Liver (tissue), 9 donors: ENCODE data around the gene ALK. TPM values are rescaled to one million over a fixed set of nuclear protein-coding genes. Genes with fewer than 3 reads are reported as not detected.

Experiments
- DNase-seq: peaks from one replicate; pipeline ENCODE4 v3.0.0-alpha.2; 2017; ENCODE audit warnings: low spot score
- H3K27ac ChIP-seq, 2 donors: one replicate each; pipeline ENCODE4 v1.7.0; 2013; ENCODE audit warnings: inconsistent platforms in 2 of 2, low read length in 2 of 2, control low read depth in 1 of 2, low read depth in 1 of 2, mild to moderate bottlenecking in 1 of 2
- H3K27me3 ChIP-seq, 4 donors: one replicate each; pipeline versions ENCODE4 v1.6.1 to v1.7.0; 2013; ENCODE audit warnings: low read length in 3 of 4, inconsistent platforms in 1 of 4, mild to moderate bottlenecking in 1 of 4, moderate library complexity in 1 of 4; ENCODE audit not compliant: control insufficient read depth in 4 of 4, insufficient read depth in 4 of 4
- H3K36me3 ChIP-seq, 4 donors: one replicate each; pipeline versions ENCODE4 v1.6.1 to v1.7.0; 2013; ENCODE audit warnings: low read length in 3 of 4, mild to moderate bottlenecking in 3 of 4, low read depth in 1 of 4, moderate library complexity in 1 of 4; ENCODE audit not compliant: control insufficient read depth in 4 of 4, insufficient read depth in 3 of 4
- H3K4me1 ChIP-seq, 4 donors: one replicate each; pipeline versions ENCODE4 v1.6.1 to v1.7.0; 2013; ENCODE audit warnings: low read length in 3 of 4, mild to moderate bottlenecking in 3 of 4, moderate library complexity in 1 of 4; ENCODE audit not compliant: control insufficient read depth in 4 of 4, insufficient read depth in 4 of 4
- H3K4me3 ChIP-seq, 3 donors: one replicate each; pipeline versions ENCODE4 v1.6.1 to v1.7.0; 2013; ENCODE audit warnings: low read length in 3 of 3, control low read depth in 1 of 3, low read depth in 1 of 3, mild to moderate bottlenecking in 1 of 3
- H3K9ac ChIP-seq, 2 donors: one replicate each; pipeline ENCODE4 v1.7.0; 2013; ENCODE audit warnings: low read length in 2 of 2, mild to moderate bottlenecking in 2 of 2, moderate library complexity in 2 of 2, control low read depth in 1 of 2, low read depth in 1 of 2
- H3K9me3 ChIP-seq, 4 donors: one replicate each; pipeline versions ENCODE4 v1.6.1 to v1.7.0; 2013; ENCODE audit warnings: low read length in 3 of 4; ENCODE audit not compliant: control insufficient read depth in 4 of 4
- EGR1 ChIP-seq, 2 donors: IDR thresholded peaks; 2 replicates each; pipeline ENCODE4 v1.6.1; 2016 to 2018; ENCODE audit warnings: antibody characterized with exemption in 2 of 2, low read depth in 2 of 2
- FOXA1 ChIP-seq: IDR thresholded peaks from 2 replicates; pipeline ENCODE4 v1.6.1; 2016; ENCODE audit warnings: antibody characterized with exemption
- FOXA2 ChIP-seq: IDR thresholded peaks from 2 replicates; pipeline ENCODE4 v1.6.1; 2016; ENCODE audit warnings: antibody characterized with exemption
- GABPA ChIP-seq, 2 donors: IDR thresholded peaks in 1 of 2; conservative IDR thresholded peaks in 1 of 2; 2 replicates each; pipeline ENCODE4 v1.6.1; 2016; ENCODE audit warnings: antibody characterized with exemption in 2 of 2, mild to moderate bottlenecking in 1 of 2, moderate library complexity in 1 of 2
- HNF4A ChIP-seq, 2 donors: conservative IDR thresholded peaks; 2 replicates each; pipeline ENCODE4 v1.6.1; 2016; ENCODE audit warnings: antibody characterized with exemption in 2 of 2, mild to moderate bottlenecking in 2 of 2
- JUND ChIP-seq, 2 donors: IDR thresholded peaks; 2 replicates each; pipeline ENCODE4 v1.6.1; 2016; ENCODE audit warnings: antibody characterized with exemption in 2 of 2
- NR2F2 ChIP-seq: IDR thresholded peaks from 2 replicates; pipeline ENCODE4 v1.6.1; 2016; ENCODE audit warnings: antibody characterized with exemption
- RAD21 ChIP-seq, 2 donors: IDR thresholded peaks; 2 replicates each; pipeline ENCODE4 v1.6.1; 2016; ENCODE audit warnings: antibody characterized with exemption in 2 of 2, mild to moderate bottlenecking in 2 of 2
- RXRA ChIP-seq, 2 donors: IDR thresholded peaks; 2 replicates each; pipeline ENCODE4 v1.6.1; 2017 to 2018; ENCODE audit warnings: antibody characterized with exemption in 2 of 2, mild to moderate bottlenecking in 1 of 2
- SP1 ChIP-seq: IDR thresholded peaks from 2 replicates; pipeline ENCODE4 v1.6.1; 2018; ENCODE audit warnings: antibody characterized with exemption, mild to moderate bottlenecking
- TAF1 ChIP-seq: conservative IDR thresholded peaks from 2 replicates; pipeline ENCODE4 v1.6.1; 2016; ENCODE audit warnings: antibody characterized with exemption, mild to moderate bottlenecking
- YY1 ChIP-seq: IDR thresholded peaks from 2 replicates; pipeline ENCODE4 v1.6.1; 2016; ENCODE audit warnings: antibody characterized with exemption, mild to moderate bottlenecking
- whole genome bisulfite sequencing: extraction: QIAGEN DNeasy Blood & Tissue Kit; methylation state at CpG from one replicate; pipeline ENCODE4 v1.1.7; 2013; 5-methylcytosine and 5-hydroxymethylcytosine counted together
- polyA plus RNA-seq, 2 donors: library from polyadenylated mRNA; stranded (reverse) in 1 of 2; unstranded in 1 of 2; fragments of 200-250 nt in 1 of 2; fragments of >200 nt in 1 of 2; fragmentation: Nextera tagmentation in 1 of 2; extraction: Ambion mirVana in 1 of 2; gene quantifications; one replicate each; pipeline versions ENCODE4 v1.2.1 to v1.2.3, GENCODE V29; 2013 to 2015
- total RNA-seq, 2 donors: library from RNA; depleted of rRNA; stranded (reverse); fragments of >200 nt; gene quantifications; one replicate each; pipeline ENCODE4 v1.2.3, GENCODE V29; 2014
- TF ChIP-seq, protein P1 (sequence below): fragments of 150-350 bp; IDR thresholded peaks from 2 replicates; pipeline ENCODE4 v1.5.1; 2017; ENCODE audit warnings: improper control_type of control experiment, low read depth, low read length; ENCODE audit not compliant: missing input control
- TF ChIP-seq, protein P2 (sequence below): IDR thresholded peaks from 2 replicates; pipeline ENCODE4 v1.6.1; 2016; ENCODE audit warnings: antibody characterized with exemption
- TF ChIP-seq, protein P3 (sequence below): IDR thresholded peaks from 2 replicates; pipeline ENCODE4 v1.6.1; 2016; ENCODE audit warnings: antibody characterized with exemption
- TF ChIP-seq, protein P4 (sequence below): IDR thresholded peaks from 2 replicates; pipeline ENCODE4 v1.6.1; 2016; ENCODE audit warnings: antibody characterized with exemption
- TF ChIP-seq, protein P5 (sequence below): IDR thresholded peaks from 2 replicates; pipeline ENCODE4 v1.6.1; 2016; ENCODE audit warnings: antibody characterized with exemption, mild to moderate bottlenecking
- donor health status: healthy.
- donor health status: healthy.
- donor health status: healthy.
- donor health status: healthy.
- donor health status: healthy.

ALK gene
- total and polyA plus RNA-seq, 4 donors, result under 0.01 TPM; not detected in 3

DNA sequence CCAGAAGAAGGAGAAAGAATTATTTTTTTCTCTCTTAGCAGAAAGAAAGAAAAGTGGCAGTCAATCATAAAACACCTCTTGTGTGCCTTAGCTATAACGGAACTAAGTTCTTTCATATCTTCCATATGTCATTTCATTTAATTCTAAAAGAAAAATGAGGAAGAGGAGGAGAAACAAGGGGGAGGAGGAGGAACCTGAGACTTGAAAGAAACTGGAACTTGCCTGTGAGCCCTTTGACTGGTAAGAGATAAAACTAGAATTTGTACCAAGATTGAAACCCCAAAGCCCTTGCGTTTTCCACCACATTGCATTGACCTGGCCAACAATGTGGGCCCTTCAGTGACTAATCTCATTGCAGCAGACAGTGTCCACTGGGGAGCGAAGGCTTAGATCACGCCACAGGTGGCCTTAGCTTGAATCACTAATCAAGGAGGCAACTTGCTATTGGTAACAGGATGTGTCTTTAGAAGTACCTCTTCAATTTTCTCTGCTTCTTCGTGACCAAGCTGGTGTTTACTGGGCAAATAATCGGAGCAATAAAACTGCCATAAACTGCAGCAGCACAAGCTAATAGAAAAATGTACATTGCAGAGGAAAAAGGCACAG is 498.2 kb downstream of the ALK start:
- TF ChIP-seq, protein P1, sequence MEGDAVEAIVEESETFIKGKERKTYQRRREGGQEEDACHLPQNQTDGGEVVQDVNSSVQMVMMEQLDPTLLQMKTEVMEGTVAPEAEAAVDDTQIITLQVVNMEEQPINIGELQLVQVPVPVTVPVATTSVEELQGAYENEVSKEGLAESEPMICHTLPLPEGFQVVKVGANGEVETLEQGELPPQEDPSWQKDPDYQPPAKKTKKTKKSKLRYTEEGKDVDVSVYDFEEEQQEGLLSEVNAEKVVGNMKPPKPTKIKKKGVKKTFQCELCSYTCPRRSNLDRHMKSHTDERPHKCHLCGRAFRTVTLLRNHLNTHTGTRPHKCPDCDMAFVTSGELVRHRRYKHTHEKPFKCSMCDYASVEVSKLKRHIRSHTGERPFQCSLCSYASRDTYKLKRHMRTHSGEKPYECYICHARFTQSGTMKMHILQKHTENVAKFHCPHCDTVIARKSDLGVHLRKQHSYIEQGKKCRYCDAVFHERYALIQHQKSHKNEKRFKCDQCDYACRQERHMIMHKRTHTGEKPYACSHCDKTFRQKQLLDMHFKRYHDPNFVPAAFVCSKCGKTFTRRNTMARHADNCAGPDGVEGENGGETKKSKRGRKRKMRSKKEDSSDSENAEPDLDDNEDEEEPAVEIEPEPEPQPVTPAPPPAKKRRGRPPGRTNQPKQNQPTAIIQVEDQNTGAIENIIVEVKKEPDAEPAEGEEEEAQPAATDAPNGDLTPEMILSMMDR, result no peak
- TF ChIP-seq GABPA (IDR thresholded peaks at IDR 0.05 in 1 of 2, conservative IDR thresholded peaks at IDR 0.05 in 1 of 2) (no peak), RXRA (IDR thresholded peaks at IDR 0.05) (no peak), FOXA2 (no peak), FOXA1 (no peak), HNF4A (conservative IDR thresholded peaks at IDR 0.05) (no peak), NR2F2 (no peak), YY1 (no peak), EGR1 (IDR thresholded peaks at IDR 0.05; ENCODE audit: low read depth in 2 of 2) (no peak), TAF1 (no peak), JUND (IDR thresholded peaks at IDR 0.05) (no peak), RAD21 (IDR thresholded peaks at IDR 0.05) (no peak), SP1 (no peak)
- TF ChIP-seq, protein P2, sequence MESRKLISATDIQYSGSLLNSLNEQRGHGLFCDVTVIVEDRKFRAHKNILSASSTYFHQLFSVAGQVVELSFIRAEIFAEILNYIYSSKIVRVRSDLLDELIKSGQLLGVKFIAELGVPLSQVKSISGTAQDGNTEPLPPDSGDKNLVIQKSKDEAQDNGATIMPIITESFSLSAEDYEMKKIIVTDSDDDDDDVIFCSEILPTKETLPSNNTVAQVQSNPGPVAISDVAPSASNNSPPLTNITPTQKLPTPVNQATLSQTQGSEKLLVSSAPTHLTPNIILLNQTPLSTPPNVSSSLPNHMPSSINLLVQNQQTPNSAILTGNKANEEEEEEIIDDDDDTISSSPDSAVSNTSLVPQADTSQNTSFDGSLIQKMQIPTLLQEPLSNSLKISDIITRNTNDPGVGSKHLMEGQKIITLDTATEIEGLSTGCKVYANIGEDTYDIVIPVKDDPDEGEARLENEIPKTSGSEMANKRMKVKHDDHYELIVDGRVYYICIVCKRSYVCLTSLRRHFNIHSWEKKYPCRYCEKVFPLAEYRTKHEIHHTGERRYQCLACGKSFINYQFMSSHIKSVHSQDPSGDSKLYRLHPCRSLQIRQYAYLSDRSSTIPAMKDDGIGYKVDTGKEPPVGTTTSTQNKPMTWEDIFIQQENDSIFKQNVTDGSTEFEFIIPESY, result no peak
- TF ChIP-seq, protein P3, sequence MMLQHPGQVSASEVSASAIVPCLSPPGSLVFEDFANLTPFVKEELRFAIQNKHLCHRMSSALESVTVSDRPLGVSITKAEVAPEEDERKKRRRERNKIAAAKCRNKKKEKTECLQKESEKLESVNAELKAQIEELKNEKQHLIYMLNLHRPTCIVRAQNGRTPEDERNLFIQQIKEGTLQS, result no peak
- TF ChIP-seq, protein P4, sequence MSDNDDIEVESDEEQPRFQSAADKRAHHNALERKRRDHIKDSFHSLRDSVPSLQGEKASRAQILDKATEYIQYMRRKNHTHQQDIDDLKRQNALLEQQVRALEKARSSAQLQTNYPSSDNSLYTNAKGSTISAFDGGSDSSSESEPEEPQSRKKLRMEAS, result no peak
- TF ChIP-seq, protein P5, sequence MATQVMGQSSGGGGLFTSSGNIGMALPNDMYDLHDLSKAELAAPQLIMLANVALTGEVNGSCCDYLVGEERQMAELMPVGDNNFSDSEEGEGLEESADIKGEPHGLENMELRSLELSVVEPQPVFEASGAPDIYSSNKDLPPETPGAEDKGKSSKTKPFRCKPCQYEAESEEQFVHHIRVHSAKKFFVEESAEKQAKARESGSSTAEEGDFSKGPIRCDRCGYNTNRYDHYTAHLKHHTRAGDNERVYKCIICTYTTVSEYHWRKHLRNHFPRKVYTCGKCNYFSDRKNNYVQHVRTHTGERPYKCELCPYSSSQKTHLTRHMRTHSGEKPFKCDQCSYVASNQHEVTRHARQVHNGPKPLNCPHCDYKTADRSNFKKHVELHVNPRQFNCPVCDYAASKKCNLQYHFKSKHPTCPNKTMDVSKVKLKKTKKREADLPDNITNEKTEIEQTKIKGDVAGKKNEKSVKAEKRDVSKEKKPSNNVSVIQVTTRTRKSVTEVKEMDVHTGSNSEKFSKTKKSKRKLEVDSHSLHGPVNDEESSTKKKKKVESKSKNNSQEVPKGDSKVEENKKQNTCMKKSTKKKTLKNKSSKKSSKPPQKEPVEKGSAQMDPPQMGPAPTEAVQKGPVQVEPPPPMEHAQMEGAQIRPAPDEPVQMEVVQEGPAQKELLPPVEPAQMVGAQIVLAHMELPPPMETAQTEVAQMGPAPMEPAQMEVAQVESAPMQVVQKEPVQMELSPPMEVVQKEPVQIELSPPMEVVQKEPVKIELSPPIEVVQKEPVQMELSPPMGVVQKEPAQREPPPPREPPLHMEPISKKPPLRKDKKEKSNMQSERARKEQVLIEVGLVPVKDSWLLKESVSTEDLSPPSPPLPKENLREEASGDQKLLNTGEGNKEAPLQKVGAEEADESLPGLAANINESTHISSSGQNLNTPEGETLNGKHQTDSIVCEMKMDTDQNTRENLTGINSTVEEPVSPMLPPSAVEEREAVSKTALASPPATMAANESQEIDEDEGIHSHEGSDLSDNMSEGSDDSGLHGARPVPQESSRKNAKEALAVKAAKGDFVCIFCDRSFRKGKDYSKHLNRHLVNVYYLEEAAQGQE, result no peak
- WGBS, result 57% methylated on average over 6 of the region's 6 CpGs

More for the DNA sequence above, 498.2 kb downstream of the ALK start:
- DNase-seq, result no peak
- Histone ChIP-seq H3K9ac (no peak overlapping the region), H3K36me3 (no peaks in the 10 kb centered on the region), H3K4me3 (no peak overlapping the region), H3K27ac (no peak overlapping the region), H3K27me3 (peaks cover 0 to 2% (median under 1%) of the 10 kb centered on the region in 4 donors), H3K4me1 (no peaks in the 10 kb centered on the region), H3K9me3 (no peaks in the 10 kb centered on the region)
